ENCODE data around the gene COL13A1. TPM values are rescaled to one million over a fixed set of nuclear protein-coding genes. Genes with fewer than 3 reads are reported as not detected.

The COL13A1 gene
- total RNA-seq, 2 donors from 2014 or later: not detected

- no peak for DNase-seq (ENCODE audit: low spot score in 2 of 2)
- no peak overlapping the region for H3K27ac Mint-ChIP-seq
- no peaks in the 10 kb centered on the region for H3K36me3 Mint-ChIP-seq
- no peaks in the 10 kb centered on the region for H3K9me3 Mint-ChIP-seq
- ATAC-seq: no peak
Observed at GRCh38 chr10:69866688-69867461, 65.2 kb downstream of the COL13A1 start.

GRCh38 chr10:69867699-69868558 lies 66.2 kb downstream of the COL13A1 start:
- Mint-ChIP-seq H3K27ac (no peak overlapping the region), H3K36me3 (no peaks in the 10 kb centered on the region), H3K9me3 (no peaks in the 10 kb centered on the region)
- DNase-seq (ENCODE audit: low spot score in 2 of 2) (no peak), ATAC-seq (no peak)

DNA sequence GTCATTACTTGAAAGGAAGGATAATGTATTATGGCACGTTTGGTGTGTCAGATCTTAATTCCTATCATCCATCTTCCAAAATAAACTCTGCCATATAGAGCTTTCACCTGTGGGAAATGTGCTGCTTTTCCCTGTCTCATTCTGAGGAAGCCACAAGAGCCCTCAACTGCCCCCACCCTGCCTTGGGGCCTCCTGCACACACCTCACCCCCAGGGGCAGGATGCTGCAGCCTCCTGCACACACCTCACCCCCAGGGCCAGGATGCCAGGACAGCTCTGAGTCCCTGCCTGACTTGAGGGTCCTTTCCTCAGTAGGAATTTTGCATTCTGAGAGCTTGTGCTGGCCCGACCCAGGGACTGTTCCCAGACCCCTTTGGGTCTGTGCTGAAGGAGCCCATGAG lies 67.1 kb downstream of the COL13A1 start:
- Mint-ChIP-seq H3K36me3 (no peaks in the 10 kb centered on the region), H3K9me3 (no peaks in the 10 kb centered on the region), H3K27ac (no peak overlapping the region)
- ATAC-seq: no peak
- DNase-seq (ENCODE audit: low spot score in 2 of 2): no peak

GRCh38 chr10:69869291-69869961 lies 67.7 kb downstream of the COL13A1 start:
- Mint-ChIP-seq H3K9me3 (no peaks in the 10 kb centered on the region), H3K36me3 (no peaks in the 10 kb centered on the region), H3K27ac (no peak overlapping the region)
- ATAC-seq (no peak), DNase-seq (ENCODE audit: low spot score in 2 of 2) (no peak)

DNA sequence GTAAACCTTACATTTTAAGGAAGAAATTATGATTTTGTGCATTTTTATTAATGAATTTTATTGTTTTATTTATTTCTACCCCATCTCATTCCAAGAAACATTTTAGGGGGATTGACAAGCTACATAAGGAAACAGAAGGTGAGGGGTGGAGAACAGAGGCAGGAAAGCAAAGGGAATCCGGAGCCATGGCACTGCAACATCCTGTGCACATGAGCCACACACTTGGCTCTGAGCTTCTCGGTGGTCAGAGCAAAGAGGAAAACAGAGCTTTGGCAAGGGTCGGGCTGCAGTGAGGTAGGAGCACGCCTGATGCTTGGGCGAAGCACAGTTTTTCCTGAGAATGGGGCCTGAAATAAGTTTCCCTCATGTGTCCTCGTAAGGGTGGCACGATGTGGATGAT lies 68.9 kb downstream of the COL13A1 start:
- no peaks in the 10 kb centered on the region for H3K36me3 Mint-ChIP-seq
- no peaks in the 10 kb centered on the region for H3K9me3 Mint-ChIP-seq
- ATAC-seq (no peak), DNase-seq (ENCODE audit: low spot score in 2 of 2) (no peak)
- H3K27ac Mint-ChIP-seq: no peak overlapping the region

- no peaks in the 10 kb centered on the region for H3K9me3 Mint-ChIP-seq
- H3K36me3 Mint-ChIP-seq: no peaks in the 10 kb centered on the region
- no peak overlapping the region for H3K27ac Mint-ChIP-seq
- ATAC-seq (no peak), DNase-seq (ENCODE audit: low spot score in 2 of 2) (no peak)
Observed at GRCh38 chr10:69871074-69871473, 69.4 kb downstream of the COL13A1 start.

GRCh38 chr10:69872323-69872722 lies 70.6 kb downstream of the COL13A1 start:
- no peak for DNase-seq (ENCODE audit: low spot score in 2 of 2)
- Mint-ChIP-seq H3K9me3 (no peaks in the 10 kb centered on the region), H3K36me3 (no peaks in the 10 kb centered on the region), H3K27ac (no peak overlapping the region)
- no peak for ATAC-seq

DNA sequence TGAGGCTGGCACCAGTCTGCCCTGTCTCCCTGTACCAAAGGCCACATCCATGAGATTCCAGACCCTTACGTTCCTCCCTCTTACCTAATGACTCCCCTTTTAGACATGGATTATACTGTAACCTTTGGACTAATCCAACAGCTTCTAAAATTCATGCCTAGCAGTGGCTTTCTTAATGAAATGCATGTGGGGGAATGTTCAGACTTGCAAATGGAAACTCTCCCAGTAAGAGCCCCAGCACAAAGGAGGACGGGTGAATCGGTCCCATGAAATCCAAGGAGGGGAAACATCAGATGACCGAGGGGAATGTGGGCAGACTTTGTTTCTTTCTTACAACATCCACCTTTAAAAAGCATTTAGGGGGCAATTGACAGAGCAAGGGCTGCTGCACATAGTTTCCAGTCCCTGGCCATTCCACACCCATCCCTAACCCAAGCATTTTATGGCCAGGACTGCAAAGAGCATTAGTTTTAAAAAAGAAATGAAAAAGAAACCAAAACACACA lies 71.5 kb downstream of the COL13A1 start:
- Mint-ChIP-seq H3K27ac (no peak overlapping the region), H3K9me3 (no peaks in the 10 kb centered on the region), H3K36me3 (no peaks in the 10 kb centered on the region)
- DNase-seq (ENCODE audit: low spot score in 2 of 2) (no peak), ATAC-seq (no peak)

DNA sequence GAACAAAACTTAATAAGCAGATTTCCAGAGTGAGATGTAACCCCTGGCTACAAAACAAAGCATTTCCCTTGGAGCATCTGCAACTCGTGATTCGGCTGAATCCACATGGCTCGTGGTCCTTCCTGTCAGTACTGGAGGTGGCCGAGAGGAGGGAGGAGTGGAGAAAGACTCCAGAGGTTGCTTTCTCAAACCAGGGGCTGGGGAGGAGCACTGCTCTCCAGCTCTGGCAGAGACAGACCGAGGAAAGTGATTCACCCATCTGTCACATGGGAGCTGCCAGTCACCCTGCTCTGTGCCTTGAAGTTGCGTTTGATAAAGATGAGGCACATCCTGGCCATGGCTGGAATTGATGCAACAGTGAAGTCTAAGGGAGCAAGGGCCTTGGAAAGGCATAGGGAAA lies 72.7 kb downstream of the COL13A1 start:
- ATAC-seq: peak in 1 of 2 donors; percentile 29
- no peak overlapping the region for H3K27ac Mint-ChIP-seq
- DNase-seq (ENCODE audit: low spot score in 2 of 2): no peak
- H3K9me3 Mint-ChIP-seq: no peaks in the 10 kb centered on the region
- no peaks in the 10 kb centered on the region for H3K36me3 Mint-ChIP-seq

- H3K9me3 Mint-ChIP-seq: no peaks in the 10 kb centered on the region
- ATAC-seq: no peak
- H3K27ac Mint-ChIP-seq: no peak overlapping the region
- no peak for DNase-seq (ENCODE audit: low spot score in 2 of 2)
- H3K36me3 Mint-ChIP-seq: no peaks in the 10 kb centered on the region
Observed at GRCh38 chr10:69875856-69876255, 74.2 kb downstream of the COL13A1 start.

DNA sequence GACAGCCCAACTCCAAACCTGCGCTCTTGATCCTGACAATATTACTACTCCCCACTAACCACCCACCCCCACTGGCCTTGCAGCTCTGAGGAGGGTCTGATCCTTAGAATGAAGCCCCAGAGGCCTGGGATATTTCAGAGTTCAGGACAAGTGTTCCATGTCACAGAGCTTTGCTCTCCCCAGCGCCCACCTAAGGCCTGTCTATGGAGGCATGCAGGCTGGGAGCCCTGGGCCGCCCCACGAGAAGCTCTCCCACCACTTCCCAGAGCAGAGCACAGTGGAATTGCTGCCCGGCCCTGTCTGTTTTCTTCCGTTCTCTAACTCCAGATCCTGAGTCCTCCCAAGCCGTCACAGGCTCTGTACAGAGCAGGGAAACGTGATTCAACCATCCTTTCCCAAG lies 74.6 kb downstream of the COL13A1 start:
- no peak overlapping the region for H3K27ac Mint-ChIP-seq
- no peak for ATAC-seq
- H3K9me3 Mint-ChIP-seq: no peaks in the 10 kb centered on the region
- DNase-seq (ENCODE audit: low spot score in 2 of 2): no peak
- H3K36me3 Mint-ChIP-seq: no peaks in the 10 kb centered on the region

- no peaks in the 10 kb centered on the region for H3K36me3 Mint-ChIP-seq
- no peaks in the 10 kb centered on the region for H3K9me3 Mint-ChIP-seq
- no peak overlapping the region for H3K27ac Mint-ChIP-seq
- ATAC-seq (no peak), DNase-seq (ENCODE audit: low spot score in 2 of 2) (no peak)
Observed at GRCh38 chr10:69876931-69877330, 75.2 kb downstream of the COL13A1 start.

- Mint-ChIP-seq H3K9me3 (no peaks in the 10 kb centered on the region), H3K36me3 (no peaks in the 10 kb centered on the region), H3K27ac (no peak overlapping the region)
- ATAC-seq: no peak
- no peak for DNase-seq (ENCODE audit: low spot score in 2 of 2)
Observed at GRCh38 chr10:69878038-69878437, 76.3 kb downstream of the COL13A1 start.

- H3K27ac Mint-ChIP-seq: no peak overlapping the region
- DNase-seq (ENCODE audit: low spot score in 2 of 2) (no peak), ATAC-seq (no peak)
- H3K36me3 Mint-ChIP-seq: no peaks in the 10 kb centered on the region
- no peaks in the 10 kb centered on the region for H3K9me3 Mint-ChIP-seq
Observed at GRCh38 chr10:69878951-69879350, 77.2 kb downstream of the COL13A1 start.

GRCh38 chr10:69879634-69880257 lies 78.0 kb downstream of the COL13A1 start:
- H3K27ac Mint-ChIP-seq: no peak overlapping the region
- no peak for ATAC-seq
- no peak for DNase-seq (ENCODE audit: low spot score in 2 of 2)
- no peaks in the 10 kb centered on the region for H3K9me3 Mint-ChIP-seq
- H3K36me3 Mint-ChIP-seq: no peaks in the 10 kb centered on the region

GRCh38 chr10:69880301-69881081 lies 78.8 kb downstream of the COL13A1 start:
- DNase-seq (ENCODE audit: low spot score in 2 of 2): no peak

More at GRCh38 chr10:69880301-69881081, 78.8 kb downstream of the COL13A1 start:
- no peak for ATAC-seq
- H3K36me3 Mint-ChIP-seq: no peaks in the 10 kb centered on the region
- no peaks in the 10 kb centered on the region for H3K9me3 Mint-ChIP-seq
- H3K27ac Mint-ChIP-seq: no peak overlapping the region
